ENCODE data around the gene REPS1.

The REPS1 gene

DNA sequence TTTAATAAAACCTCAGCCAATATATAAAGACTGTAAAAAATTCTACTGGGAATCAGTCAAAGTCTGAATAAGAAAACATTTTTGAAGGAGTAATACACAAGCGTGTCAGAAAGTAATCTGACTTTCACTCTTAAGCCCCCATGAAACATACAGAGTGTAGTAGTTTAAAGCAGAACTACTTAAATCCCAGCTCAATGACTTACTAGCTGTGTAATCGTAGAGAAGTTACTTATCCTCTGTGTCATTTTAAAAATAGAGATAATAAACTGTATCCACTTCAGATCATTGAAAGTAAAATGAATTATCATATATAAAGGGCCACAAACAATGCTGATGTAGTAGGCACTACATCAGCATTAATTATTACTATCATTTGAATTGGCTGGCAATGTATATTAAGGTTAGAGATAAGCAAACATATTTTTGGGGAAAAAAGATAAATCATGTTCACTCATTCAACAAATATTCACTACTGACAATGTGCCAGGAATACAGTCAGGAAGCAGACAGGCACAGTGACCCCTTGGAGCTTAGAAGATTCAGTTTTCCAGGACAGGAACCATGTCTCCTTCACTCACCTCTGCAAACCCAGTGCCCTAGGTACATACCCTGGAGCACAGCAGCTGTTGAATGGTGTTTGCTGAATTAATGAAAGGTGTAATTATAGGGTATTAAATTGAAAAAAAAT is 14.4 kb downstream of the REPS1 start:
- no peak for DNase-seq (ENCODE audit: low read depth in 1 of 2, low spot score in 1 of 2)

DNA sequence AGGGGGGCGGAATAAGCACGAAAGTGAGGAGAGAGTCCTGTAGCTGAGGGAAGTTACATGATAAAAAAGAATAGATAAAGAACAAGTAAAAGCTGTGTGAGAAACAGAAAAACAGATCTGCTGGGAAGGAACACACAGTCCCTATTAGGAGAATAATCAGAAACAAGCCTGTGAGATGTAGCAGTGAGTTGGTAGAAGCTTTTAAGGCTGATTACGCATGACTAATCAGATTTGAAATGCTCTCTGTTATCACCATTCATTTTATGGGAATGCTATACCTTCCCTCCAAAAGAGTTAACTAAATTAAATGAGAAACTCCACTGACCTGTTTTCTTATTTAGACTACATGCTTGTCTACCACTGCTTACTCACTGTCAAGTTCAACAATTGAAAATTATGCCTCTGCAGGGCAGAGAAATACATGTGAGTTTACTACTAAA is 15.8 kb downstream of the REPS1 start:
- DNase-seq (ENCODE audit: low read depth in 1 of 2, low spot score in 1 of 2), result no peak

DNA sequence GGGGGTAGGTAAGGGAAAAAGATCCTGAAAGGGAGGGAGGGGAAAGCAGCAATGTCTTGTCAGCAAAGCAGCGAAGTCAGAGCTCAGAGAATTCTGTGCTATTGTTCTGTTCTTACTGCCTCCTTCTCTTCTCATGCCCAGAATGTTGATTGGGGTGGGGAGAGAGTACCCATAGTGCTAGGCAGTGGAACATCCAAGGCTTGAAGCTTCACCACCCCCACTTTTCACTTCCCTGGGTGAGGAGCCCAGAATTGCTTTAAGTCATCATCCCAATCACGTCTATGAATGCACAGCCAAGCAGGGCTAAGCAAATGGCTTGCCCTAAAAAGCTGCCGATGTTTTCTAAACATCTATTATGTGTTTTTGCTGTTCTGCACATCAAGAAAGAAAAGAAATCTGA is 16.5 kb downstream of the REPS1 start:
- DNase-seq (ENCODE audit: low read depth in 1 of 2, low spot score in 1 of 2), result no peak

DNA sequence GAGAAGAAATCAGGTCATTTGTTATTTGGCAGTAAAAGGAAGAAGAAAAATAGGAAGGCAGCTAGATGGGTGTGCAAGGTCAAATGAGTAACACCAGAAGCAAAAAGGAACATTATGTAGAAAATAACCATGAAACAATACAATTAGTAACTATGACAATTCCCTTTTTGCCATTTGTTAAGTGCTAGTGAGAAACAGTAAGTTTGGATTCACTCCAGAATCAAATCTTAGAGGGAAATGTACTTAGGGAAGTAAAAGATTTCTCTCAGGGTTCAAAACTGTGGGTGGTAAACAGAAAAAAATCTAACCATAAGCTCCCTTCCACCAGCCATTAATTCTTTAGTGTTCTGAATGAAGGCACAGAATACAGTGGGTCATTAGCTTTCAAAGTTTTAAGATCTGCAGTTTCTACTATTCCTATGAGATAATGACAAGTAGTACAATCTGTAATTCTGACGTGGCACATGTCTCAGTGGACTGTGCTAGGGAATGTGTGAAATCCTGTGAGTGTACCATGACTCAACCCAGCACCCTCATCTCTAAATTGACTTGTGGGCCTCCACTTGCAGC is 17.1 kb downstream of the REPS1 start:
- no peak for DNase-seq (ENCODE audit: low read depth in 1 of 2, low spot score in 1 of 2)

DNA sequence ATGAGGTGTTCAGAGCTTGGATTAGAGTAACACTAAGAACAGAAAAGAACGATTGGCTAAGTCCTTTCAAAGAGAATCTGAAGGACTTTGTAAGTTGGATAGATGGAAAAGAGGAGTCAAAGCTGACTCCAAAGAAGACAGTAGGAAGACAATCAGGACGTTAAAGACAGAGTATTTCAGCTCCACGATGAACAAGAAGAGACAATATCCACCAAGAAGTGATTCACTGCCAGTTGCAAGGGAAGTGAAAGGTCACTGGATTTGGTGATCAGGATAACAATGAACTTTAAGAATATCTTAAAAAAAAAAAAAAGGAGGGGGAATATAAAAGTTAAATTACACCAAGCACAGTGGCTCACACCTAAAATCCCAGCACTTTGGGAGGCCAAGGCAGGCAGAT is 17.9 kb downstream of the REPS1 start:
- no peak for DNase-seq (ENCODE audit: low read depth in 1 of 2, low spot score in 1 of 2)

DNA sequence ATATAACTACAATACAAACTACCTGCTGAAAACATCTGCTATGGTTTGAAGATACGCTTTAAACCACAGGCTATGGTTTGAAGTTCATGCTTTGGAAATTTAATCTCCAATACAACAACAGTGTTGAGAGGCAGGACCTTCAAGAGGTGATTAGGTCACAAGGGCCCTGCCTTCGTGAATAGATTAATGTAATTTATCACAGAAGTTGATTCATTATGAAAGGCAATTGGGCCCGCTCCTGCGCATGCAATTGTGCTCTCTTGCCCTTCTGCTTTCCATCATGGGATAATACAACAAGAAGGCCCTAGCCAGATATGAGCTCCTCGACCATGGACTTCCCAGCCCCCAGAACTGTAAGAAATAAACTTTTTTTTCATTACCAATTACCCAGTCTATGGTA is 21.2 kb downstream of the REPS1 start:
- DNase-seq (ENCODE audit: low read depth in 1 of 2, low spot score in 1 of 2), result no peak

DNA sequence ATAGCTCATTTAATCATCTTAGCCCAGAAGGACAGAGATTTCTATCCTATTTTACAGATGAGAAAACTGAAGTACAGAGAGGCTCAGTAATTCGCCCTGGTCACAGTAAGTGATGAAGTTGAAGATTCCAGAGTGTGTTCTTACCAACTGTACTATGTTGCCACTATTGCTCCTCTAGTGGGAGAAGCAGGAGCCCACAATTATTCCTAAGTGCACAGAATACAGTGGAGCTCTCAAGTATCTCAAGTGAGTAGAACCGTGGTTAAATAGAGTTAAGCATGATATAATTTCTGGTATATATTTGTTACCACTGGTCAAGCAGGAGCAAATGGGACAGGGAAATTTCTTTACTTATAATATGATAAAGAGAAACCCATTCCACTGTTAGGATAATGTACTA is 22.1 kb downstream of the REPS1 start:
- no peak for DNase-seq (ENCODE audit: low read depth in 1 of 2, low spot score in 1 of 2)

DNA sequence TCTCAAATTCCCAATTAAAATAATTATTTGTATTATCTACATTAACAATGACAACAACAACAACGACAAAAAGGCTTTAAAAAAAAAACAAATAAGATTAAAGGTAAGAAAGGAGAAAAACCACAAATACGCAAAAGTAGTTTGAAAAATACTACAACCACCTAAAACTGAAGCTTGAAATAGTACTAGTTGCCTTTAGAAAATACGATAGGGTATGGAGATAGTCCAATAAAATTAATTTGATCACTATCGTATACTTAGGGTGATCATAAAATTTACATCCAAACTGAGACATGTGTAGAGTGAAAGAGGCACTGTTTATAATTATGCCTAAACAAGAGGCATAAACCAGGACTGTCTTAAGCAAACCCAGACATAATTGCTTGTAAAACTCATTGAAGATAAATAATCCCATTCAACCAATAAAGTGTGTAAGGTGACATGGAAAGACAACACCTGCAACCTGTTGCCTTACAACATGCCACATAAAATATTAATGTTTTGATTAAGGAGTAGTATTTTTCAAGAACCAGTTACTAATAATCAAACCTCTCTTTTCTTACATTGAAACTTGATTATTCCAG is 22.7 kb downstream of the REPS1 start:
- DNase-seq (ENCODE audit: low read depth in 1 of 2, low spot score in 1 of 2), result no peak

DNA sequence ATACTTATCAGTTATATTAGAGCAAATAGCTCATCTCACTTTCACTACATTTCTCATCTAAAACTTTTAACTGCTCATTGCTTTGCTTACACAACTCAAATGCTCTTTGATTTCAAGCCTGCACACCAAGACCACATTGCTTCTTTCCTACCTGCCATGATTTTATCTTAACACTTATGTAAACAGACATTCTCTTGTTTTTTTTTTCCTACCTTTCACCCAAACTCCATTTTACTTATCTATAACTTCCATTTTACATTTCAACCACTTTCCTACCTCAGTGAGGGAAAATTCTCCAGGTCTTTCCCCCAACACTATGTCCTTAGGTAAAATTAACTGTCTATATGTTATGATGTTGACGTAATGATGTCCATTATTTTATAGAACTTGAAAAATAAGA is 24.0 kb downstream of the REPS1 start:
- no peak for DNase-seq (ENCODE audit: low read depth in 1 of 2, low spot score in 1 of 2)

DNA sequence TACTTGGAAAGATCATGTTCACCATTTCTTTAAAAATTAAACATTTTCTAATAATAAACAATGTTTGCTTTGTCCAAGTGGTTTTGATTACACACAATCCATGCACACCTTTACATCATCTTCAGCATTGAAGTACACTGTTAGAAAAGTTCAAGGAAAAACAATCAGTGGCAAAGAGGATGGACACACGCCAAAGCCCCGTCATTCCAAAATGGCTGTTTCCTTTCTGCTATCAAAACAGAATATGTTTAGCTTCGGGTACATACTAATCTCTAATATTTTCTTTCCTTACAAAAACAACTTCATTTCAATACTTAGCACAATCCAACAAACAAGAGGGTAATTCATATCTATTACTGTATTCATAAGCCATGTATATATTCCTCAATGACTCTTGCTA is 24.5 kb downstream of the REPS1 start:
- no peak for DNase-seq (ENCODE audit: low read depth in 1 of 2, low spot score in 1 of 2)

DNA sequence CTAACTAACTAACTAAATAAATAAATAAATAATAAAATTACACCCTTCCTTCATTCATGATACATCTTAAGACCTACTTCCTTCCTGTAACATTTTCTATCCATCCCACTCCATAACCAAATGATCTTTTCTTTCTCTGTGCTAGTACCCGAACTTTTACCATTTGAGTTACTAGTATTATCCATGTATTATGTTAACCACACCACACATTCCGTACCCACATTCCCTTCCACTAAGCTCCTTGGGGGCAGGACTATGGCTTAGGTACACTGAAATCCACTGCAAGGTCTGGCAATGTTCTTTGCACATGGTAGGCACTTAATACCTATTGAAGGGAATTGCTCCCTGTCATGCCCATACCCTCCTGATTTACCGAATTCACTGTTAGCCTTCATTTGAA is 24.9 kb downstream of the REPS1 start:
- DNase-seq (ENCODE audit: low read depth in 1 of 2, low spot score in 1 of 2), result no peak

DNA sequence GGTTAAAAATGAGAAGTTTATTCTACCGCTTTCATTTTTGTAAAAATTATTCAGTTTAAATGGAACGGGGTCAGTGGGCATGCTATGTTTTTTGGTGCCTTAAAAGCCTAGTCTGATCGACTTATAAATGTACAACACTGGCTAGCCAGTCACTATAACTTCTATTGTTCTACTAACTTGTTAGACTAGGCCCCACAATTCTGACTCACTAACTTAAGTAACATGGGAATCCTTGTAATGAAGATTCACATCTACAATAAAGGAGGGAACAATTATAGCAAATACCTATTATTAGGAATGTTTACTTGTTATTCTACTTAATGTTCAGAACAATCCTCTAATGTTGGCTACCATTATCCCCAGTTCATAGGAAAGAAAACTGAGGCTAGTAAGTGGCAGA is 28.5 kb downstream of the REPS1 start:
- no peak for DNase-seq (ENCODE audit: low read depth in 1 of 2, low spot score in 1 of 2)

DNA sequence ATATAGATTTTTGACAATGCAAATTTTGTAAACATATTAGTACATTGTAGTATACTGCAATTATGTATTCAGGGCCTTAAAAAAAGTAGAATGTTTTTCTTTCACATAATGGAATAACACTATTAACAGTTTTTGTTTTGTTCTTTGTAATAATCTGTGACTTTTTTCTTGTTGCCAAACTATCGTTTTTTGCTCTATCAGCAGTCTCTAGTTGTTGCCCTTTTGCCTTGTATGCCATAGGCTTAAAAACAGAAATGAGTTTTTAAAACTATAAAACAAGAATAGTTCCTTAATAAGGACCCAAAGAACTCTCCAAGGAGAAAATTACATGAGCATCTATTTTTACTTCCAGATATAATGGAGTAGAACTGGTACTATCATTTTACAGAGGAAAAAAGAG is 29.5 kb downstream of the REPS1 start:
- DNase-seq (ENCODE audit: low read depth in 1 of 2, low spot score in 1 of 2), result no peak

DNA sequence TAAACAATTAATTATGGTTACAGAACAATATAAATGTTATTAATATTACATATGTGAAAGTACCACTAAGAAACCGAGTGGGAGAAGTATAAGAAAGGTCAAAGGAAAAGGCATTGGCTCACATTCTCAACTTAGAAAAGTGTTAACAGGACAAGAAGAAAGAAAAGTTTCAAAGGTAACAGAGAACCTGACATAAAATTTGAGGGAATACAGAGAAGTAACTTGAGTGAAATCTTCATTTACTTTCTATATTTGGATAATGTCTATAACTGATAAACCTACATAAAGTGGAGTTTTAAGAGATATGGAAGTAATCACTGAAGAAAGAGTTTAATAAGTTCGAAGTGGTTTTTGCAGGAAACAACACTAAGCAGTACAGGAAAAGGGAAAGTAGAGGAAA is 30.1 kb downstream of the REPS1 start:
- no peak for DNase-seq (ENCODE audit: low read depth in 1 of 2, low spot score in 1 of 2)

DNA sequence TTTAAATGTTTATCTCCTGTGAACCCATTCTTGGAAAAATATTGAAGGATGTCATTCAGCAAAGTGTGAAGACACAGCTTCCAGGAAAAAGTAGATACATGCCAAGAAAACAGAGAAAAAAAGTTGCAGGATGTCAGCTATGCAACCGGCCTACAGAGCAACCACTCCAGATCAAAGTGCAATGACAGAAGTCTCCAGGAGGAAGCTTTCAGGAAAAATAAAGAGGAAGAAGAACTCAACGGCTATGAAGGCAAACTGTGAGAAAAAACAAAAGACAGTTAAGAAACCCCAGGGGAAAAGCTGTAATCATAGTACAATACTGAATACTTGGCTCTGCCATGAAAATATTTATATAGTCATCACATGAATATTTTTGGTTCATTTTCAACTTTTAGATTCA is 30.6 kb downstream of the REPS1 start:
- DNase-seq (ENCODE audit: low read depth in 1 of 2, low spot score in 1 of 2), result no peak

DNA sequence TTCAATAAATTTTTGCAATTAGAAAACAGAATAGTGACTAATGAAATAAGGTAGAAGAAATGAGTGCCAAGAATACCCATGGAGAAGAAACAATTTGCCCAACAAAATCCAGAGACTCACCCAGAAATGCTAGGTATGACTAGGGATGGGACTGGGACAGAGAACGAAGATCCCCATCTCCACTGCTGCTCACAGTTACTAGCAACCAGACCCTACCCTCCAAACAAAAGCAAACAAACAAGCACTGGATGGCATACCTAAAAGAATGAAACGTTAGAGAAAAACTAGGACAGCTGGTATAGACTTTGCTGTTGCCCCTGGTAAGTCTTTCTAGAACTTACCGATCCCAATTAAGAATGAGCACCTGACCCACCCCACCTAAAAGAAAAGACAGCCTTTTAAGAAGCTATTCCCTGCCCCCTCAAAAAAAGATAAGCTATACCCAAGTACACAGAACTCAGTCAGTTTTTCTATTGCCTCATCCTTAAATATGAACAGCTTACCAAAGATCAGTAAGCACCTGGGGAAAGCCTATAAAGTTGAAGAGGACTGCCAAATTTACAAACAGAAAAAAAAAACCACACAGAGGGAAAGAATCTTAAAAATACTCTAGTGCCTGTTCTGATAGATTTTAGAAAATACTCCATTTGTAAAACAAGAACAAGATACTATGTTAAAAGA is 31.7 kb downstream of the REPS1 start:
- DNase-seq (ENCODE audit: low read depth in 1 of 2, low spot score in 1 of 2), result no peak

DNA sequence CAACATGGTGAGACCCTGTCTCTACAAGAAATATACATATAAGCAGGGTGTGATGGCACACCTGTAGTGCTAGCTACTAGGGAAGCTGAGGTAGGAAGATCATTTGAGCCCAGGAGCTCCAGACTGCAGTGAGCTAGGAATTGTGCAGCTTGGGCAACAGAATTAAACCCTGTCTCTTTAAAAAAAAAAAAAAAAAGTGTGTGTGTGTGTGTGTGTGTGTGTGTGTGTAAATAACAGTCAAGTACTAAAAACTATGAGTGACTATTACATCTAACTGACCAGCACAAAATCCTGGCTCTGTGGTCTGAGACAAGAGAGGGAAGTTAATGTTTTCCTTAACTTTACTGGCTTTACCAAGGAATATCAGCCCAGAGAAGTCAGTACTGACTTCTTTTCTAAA is 32.8 kb downstream of the REPS1 start:
- no peak for DNase-seq (ENCODE audit: low read depth in 1 of 2, low spot score in 1 of 2)

DNA sequence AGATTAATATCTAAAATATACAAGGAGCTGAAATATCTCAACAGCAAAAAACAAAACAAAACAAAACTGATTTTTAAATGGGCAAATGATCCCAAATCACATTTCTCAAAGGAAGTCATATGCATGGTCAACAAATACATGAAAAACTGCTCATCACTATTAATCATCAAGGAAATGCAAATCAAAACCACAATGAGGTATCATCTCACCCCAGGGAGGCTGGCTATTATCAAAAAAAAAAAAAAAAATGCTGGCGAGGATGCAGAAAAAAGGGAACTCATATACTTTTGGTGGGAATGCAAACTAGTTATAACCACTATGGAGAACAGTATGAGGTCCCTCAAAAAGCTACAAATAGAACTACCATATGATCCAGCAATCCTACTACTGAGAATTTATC is 34.6 kb downstream of the REPS1 start:
- DNase-seq (ENCODE audit: low read depth in 1 of 2, low spot score in 1 of 2), result no peak

DNA sequence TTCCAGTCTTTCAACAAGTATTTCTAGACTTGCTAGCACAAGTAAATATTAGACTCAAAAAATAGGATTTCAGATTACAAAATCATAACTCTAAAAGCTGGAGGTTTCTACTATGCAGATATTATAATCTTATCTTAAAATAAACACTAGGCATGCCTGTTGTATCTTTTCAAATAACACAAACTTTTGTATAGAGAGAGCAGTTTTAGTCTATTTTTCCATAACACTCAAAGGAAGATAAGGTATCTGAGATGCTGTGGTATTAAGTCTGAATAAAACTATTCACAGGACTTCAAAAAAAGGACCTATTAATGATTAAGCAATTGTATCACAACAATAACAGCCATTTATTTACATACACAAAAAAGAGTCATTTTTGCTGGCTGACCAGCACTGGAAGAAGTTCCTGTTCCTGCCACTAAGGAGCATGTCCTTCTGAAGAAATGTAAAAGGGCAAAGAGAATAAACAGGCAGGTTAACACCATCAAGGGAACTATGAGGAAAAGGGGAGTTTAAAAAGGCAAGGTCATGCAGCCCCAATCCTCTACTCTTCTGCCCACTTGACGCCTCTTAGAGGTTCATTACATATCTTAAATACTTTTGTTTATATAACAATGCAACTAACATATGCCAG is 39.4 kb downstream of the REPS1 start:
- no peak for DNase-seq (ENCODE audit: low read depth in 1 of 2, low spot score in 1 of 2)

DNA sequence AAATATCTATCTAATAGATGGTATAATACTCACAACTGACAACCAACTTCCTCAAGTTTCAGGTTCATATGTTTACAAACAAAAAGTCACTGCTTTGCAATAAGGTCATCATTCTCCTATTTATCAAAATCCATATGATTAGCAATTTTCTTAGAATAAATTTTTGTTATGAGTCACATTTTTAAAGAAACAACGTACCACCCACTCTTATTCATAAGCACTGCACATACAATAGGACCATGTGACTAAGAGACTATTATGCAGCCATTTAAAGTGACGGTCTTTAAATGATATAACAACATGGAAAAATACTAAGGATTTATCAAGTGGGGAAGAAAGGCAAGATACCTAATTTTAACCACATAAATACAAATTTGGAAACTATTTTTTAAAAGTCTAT is 40.0 kb downstream of the REPS1 start:
- DNase-seq (ENCODE audit: low read depth in 1 of 2, low spot score in 1 of 2), result no peak

DNA sequence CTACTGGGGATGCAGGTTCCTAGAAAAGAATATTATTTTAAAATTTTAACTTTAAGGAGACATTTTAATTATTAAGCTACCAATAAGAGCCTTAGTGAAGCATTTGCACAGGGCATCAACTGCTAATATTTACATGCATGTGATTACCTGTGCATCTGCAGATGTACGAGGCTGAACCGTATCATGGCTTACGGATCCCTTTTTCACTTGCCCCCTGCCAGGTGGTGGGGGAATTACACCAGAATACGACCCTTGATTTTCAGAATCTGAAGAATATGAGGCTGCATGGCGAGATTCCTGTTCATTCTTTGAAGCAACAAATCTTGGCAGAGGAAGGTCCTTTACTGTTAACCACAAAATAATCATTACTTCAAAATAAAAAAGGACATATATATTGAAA is 42.7 kb downstream of the REPS1 start:
- DNase-seq (ENCODE audit: low read depth in 1 of 2, low spot score in 1 of 2), result no peak

DNA sequence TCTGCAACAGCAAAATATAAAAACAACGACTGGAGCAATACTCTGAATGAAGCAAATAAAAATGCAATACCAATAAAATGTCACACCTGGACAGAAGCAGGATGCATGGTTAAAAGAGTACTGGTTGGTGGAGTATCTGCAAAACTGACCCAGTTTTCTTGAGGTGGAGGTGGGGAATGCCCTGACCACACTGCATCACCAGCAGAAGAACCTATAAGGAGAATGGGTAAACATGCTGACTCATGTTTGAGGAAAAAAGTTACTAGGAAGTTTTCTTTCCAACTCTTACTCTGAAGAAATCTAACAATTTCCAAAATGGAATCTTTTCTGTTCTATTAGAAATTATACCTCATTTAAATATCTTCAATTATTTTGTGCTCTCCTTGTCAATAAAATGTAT is 43.6 kb downstream of the REPS1 start:
- no peak for DNase-seq (ENCODE audit: low read depth in 1 of 2, low spot score in 1 of 2)
